OCI-LY7 (cell line): ENCODE data around the gene PTPRCAP. TPM values are rescaled to one million over a fixed set of nuclear protein-coding genes. Genes with fewer than 3 reads are reported as not detected.

Source experiments
- BruUV-seq: library from RNA; stranded (reverse); fragments of 400-500 nt; replicated peaks from 2 replicates; lab custom pipeline; 2021; lab: Mats Ljungman, UMichigan
- CTCF ChIA-PET: fragments of 300-600 bp; sonication (Branson Sonifier 250); formaldehyde crosslinking; loops from one replicate; lab custom pipeline; 2022; ENCODE audit warnings: antibody characterized with exemption; ENCODE audit not compliant: unreplicated experiment; lab: Charles Lee
- POLR2A ChIA-PET: fragments of 300-600 bp; sonication (Branson Sonifier 250); formaldehyde crosslinking; loops from one replicate; lab custom pipeline; 2022; ENCODE audit warnings: antibody characterized with exemption; lab: Charles Lee
- DNase-seq: peaks from one replicate; pipeline ENCODE4 v3.0.0-alpha.2; 2015; ENCODE audit warnings: low spot score
- H2AFZ ChIP-seq: fragments of 200-600 bp; sonication (generic), shearing (Covaris generic); 2 replicates; pipeline ENCODE4 v1.6.1; 2014; ENCODE audit warnings: mild to moderate bottlenecking, antibody characterized with exemption, low read length, moderate library complexity
- H3K27ac ChIP-seq: fragments of 200-600 bp; sonication (generic); 2 replicates; pipeline ENCODE4 v1.5.1; 2014; ENCODE audit warnings: mixed run types, low read depth, mild to moderate bottlenecking, moderate library complexity, low read length, inconsistent platforms; ENCODE audit not compliant: poor library complexity, severe bottlenecking
- H3K36me3 ChIP-seq: fragments of 200-600 bp; sonication (generic); 2 replicates; pipeline ENCODE4 v1.6.1; 2014; ENCODE audit warnings: mild to moderate bottlenecking, antibody characterized with exemption, low read length, moderate library complexity, mixed read lengths; ENCODE audit not compliant: insufficient read depth
- H3K4me1 ChIP-seq: fragments of 200-600 bp; sonication (generic); 2 replicates; pipeline ENCODE4 v1.5.1; 2014; ENCODE audit warnings: mild to moderate bottlenecking, low read length; ENCODE audit not compliant: insufficient read depth, poor library complexity, severe bottlenecking
- H3K4me2 ChIP-seq: fragments of 200-600 bp; sonication (generic); 2 replicates; pipeline ENCODE4 v1.6.1; 2014; ENCODE audit warnings: mild to moderate bottlenecking, low read length
- H3K4me3 ChIP-seq: fragments of 200-600 bp; sonication (generic); 2 replicates; pipeline ENCODE4 v1.5.1; 2014; ENCODE audit warnings: mild to moderate bottlenecking, low read depth, low read length; ENCODE audit not compliant: poor library complexity, severe bottlenecking
- H3K79me2 ChIP-seq: fragments of 200-600 bp; sonication (generic); 2 replicates; pipeline ENCODE4 v1.6.1; 2016; ENCODE audit warnings: low read depth, mild to moderate bottlenecking, low read length, moderate library complexity, mixed read lengths; ENCODE audit not compliant: insufficient read depth
- H3K9me2 ChIP-seq: fragments of 200-600 bp; sonication (generic); 2 replicates; pipeline ENCODE4 v1.6.1; 2016; ENCODE audit warnings: mild to moderate bottlenecking, low read length, mixed read lengths; ENCODE audit not compliant: insufficient read depth
- H3K9me3 ChIP-seq: fragments of 200-600 bp; sonication (generic); 2 replicates; pipeline ENCODE4 v1.6.1; 2014; ENCODE audit warnings: mild to moderate bottlenecking, mixed run types, low read length, mixed read lengths
- H4K20me1 ChIP-seq: fragments of 200-600 bp; sonication (generic); 2 replicates; pipeline ENCODE4 v1.6.1; 2014; ENCODE audit warnings: mild to moderate bottlenecking, antibody characterized with exemption, low read length, moderate library complexity, mixed read lengths; ENCODE audit not compliant: insufficient read depth
- EZH2phosphoT487 ChIP-seq: fragments of 200-600 bp; sonication (generic); IDR thresholded peaks from 2 replicates; pipeline ENCODE4 v1.6.1; 2018; ENCODE audit warnings: low read depth, borderline replicate concordance, mild to moderate bottlenecking, mixed run types, antibody characterized with exemption, low read length, moderate library complexity, mixed read lengths
- intact Hi-C: fragments of 100-400 bp; cut with micrococcal nuclease; formaldehyde crosslinking; loops from one replicate; pipeline ENCODE4 v1.10.0; 2022; ENCODE audit not compliant: unreplicated experiment
- total RNA-seq, 2 experiments: library from RNA; depleted of rRNA in 1 of 2; stranded (reverse); fragments of >200 nt in 1 of 2; shearing (Covaris generic) in 1 of 2; gene quantifications; 2 replicates each; pipeline ENCODE4 v1.2.3, GENCODE V29; 2014 to 2022
- TF ChIP-seq, protein P1 (sequence below): fragments of 200-600 bp; sonication (generic); conservative IDR thresholded peaks from 2 replicates; pipeline ENCODE4 v1.5.1; 2014; ENCODE audit warnings: mild to moderate bottlenecking, antibody characterized with exemption, low read length, moderate library complexity, mixed read lengths

PTPRCAP gene
- total RNA-seq, 2 experiments from 2014 or later = 129 to 212 TPM

DNA sequence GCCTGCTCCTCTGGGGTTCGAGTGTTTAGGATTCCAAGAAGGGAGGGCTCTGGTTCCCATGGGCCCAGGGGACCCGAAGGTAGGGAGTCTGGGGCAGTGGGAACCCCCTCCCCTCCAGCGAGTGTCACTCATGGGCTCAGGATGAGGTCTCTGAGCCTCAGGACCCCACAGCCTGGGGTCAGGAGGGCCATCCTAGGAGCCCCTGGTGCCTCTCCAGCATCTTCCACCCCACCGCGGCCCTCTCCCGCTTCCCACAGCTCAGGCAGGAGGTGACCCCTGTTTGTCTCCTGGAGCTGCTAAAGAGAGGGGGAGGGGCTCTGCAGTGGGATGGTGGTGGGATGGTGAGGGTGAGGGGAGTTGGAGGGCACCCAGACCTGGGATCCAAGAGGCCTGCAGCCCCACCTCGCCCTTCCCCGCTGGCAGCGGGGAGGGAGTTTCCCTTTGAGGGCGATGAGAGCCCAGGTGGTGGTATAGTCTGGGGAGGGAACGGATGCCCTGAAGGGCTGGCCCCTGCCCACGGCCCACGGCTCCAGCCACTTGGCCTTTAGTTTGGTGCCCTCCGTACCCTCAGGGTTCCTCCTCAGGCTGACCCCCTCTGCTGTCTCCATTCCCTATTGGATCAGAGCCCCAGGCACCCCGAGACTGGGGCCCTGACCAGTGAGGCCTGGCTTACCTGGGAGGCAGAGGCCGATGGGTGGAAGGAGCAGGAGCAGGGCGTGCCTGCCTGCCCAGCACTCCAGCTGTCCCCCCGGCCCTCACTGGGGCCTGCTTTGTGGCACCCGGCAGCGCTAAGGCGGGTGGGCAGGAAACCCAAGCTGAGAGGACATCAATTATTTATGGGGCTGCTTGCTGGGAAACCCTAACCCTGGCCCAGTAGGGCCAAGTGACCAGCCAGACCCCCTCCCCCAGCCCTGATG, 16.6 kb upstream of the PTPRCAP start:
- intact Hi-C loops = no loop called here
- Histone ChIP-seq H4K20me1 (no peaks in the 10 kb centered on the region), H3K79me2 (no peaks in the 10 kb centered on the region), H3K27ac (no peak overlapping the region), H3K4me3 (no peak overlapping the region), H3K9me3 (no peaks in the 10 kb centered on the region), H3K4me2 (no peak overlapping the region), H3K9me2 (no peaks in the 10 kb centered on the region), H2AFZ (no peak overlapping the region), H3K36me3 (no peaks in the 10 kb centered on the region), H3K4me1 (peaks cover 42% of the 10 kb centered on the region)
- ChIA-PET POLR2A (no interaction called here), CTCF (no interaction called here)
- BruUV-seq = no TSS peak
- no peak for DNase-seq
- TF ChIP-seq EZH2phosphoT487 = no peak
- TF ChIP-seq, protein P1, sequence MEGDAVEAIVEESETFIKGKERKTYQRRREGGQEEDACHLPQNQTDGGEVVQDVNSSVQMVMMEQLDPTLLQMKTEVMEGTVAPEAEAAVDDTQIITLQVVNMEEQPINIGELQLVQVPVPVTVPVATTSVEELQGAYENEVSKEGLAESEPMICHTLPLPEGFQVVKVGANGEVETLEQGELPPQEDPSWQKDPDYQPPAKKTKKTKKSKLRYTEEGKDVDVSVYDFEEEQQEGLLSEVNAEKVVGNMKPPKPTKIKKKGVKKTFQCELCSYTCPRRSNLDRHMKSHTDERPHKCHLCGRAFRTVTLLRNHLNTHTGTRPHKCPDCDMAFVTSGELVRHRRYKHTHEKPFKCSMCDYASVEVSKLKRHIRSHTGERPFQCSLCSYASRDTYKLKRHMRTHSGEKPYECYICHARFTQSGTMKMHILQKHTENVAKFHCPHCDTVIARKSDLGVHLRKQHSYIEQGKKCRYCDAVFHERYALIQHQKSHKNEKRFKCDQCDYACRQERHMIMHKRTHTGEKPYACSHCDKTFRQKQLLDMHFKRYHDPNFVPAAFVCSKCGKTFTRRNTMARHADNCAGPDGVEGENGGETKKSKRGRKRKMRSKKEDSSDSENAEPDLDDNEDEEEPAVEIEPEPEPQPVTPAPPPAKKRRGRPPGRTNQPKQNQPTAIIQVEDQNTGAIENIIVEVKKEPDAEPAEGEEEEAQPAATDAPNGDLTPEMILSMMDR = no peak

DNA sequence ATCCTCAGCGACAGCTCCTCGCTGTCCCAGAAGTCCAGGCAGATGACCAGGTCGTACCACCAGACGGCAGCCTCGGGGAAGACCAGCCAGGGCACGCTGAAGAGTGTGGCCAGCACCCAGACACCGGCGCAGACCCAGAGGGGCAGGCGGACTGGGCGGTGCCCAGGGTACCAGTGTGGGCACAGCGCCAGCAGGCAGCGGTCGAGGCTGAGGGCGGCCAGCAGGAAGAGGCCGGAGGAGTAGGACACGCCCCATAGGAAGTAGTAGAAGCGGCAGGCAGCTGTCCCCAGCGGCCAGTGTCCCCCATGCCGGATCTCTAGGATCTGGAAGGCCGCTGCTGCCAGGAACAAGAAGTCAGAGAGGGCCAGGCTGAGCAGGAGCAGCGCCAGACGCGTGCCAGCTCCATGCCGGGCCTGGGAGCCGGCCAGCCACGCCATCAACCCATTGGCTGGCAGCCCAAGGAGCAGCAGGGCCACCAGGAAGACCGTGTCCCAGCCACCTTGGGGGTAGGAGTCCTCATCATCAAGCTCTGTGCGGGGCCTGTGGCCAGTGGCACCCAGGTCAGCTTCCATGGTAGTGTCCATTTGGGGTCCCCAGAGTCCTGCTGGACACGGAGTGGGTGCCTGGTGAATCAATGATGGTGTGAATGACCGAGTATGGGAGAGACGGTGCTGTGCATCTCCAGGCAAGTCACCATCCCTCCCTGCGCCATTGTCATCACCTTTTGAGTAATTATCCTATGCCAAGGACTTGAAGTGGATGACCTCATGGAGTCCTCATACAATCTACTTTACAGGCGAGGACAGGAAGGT, 14.9 kb upstream of the PTPRCAP start, which contains the start of gene GPR152:
Gene GPR152 (minus strand): TSS at position 589 of the 812 bp plus-strand sequence. CDS start 5 bp downstream, at position 584.
- no peaks in the 10 kb centered on the region for H3K9me3 ChIP-seq
- no peaks in the 10 kb centered on the region for H3K36me3 ChIP-seq
- no peak within 1 kb of the TSS for H3K4me3 ChIP-seq
- H3K9me2 ChIP-seq = no peaks in the 10 kb centered on the region
- H3K4me2 ChIP-seq = no peak within 1 kb of the TSS
- no peaks in the 10 kb centered on the region for H3K79me2 ChIP-seq
- peaks cover 39% of the 10 kb centered on the region for H3K4me1 ChIP-seq
- no TSS peak for BruUV-seq
- no peaks in the 10 kb centered on the region for H4K20me1 ChIP-seq
- no peak within 1 kb of the TSS for H2AFZ ChIP-seq
- ChIA-PET CTCF (no interaction called here), POLR2A (interaction anchor here (0.6 kb wide), 1 partner anchor 11 kb away, joined by 4 read pairs; no protein-coding TSS in a partner anchor)
- H3K27ac ChIP-seq = no peak within 1 kb of the TSS
- TF ChIP-seq, protein P1 = no peak
- no peak for TF ChIP-seq EZH2phosphoT487
- intact Hi-C loops = no loop called here
- DNase-seq = no peak
